Brain microvascular endothelial cell (primary cell): Measurements from ENCODE around the gene GYS2.

Source experiments
- DNase-seq: peaks from one replicate; pipeline ENCODE4 v3.0.0-alpha.2; 2020
- H3K27ac ChIP-seq: fragments of 250-450 bp; sonication (Bioruptor Pico); 2 replicates; pipeline ENCODE4 v1.5.1; 2020; ENCODE audit warnings: mild to moderate bottlenecking, moderate library complexity
- H3K27me3 ChIP-seq: fragments of 250-450 bp; sonication (Bioruptor Pico); replicated peaks from 2 replicates; pipeline ENCODE4 v1.5.1; 2020; ENCODE audit warnings: mild to moderate bottlenecking
- H3K36me3 ChIP-seq: fragments of 250-450 bp; sonication (Bioruptor Pico); replicated peaks from 2 replicates; pipeline ENCODE4 v1.5.1; 2020; ENCODE audit warnings: mild to moderate bottlenecking
- H3K4me3 ChIP-seq: 2 replicates; pipeline ENCODE4 v1.5.1; 2011; ENCODE audit warnings: low read depth, mild to moderate bottlenecking, control low read depth, low read length, moderate library complexity
- in situ Hi-C: cut with HindIII; loops from 2 replicates; pipeline ENCODE4 v1.10.0; 2017; ENCODE audit warnings: low sequenced_read_pairs, low pct_ligation_motif_present
- TF ChIP-seq, protein P1 (sequence below): IDR thresholded peaks from 2 replicates; pipeline ENCODE4 v1.5.1; 2011; ENCODE audit warnings: low read depth, mild to moderate bottlenecking, moderate library complexity, low read length, control low read depth, inconsistent platforms; ENCODE audit errors: missing control alignments

Gene GYS2

DNA sequence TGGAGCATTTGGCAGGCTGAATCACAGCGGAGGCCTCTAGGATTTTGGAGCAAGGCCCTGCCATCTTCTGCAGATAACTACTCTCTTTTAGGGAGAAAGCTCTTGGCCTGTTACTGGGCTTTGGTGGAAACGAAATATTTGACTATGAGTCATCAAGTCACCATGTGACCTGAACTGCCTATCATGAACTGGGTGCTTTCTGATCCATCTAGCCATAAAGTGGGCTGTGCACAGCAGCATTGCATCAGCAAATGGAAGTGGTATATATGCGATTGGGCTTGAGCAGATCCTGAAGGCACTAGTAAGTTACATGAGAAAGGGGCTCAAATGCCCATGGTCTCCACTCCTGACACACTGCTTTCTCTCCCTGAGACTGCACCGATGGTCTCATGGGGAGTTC is 21.1 kb downstream of the GYS2 start:
- no peaks in the 10 kb centered on the region for H3K36me3 ChIP-seq
- no peak overlapping the region for H3K4me3 ChIP-seq
- no peak overlapping the region for H3K27ac ChIP-seq
- in situ Hi-C loops: no loop called here
- TF ChIP-seq, protein P1, sequence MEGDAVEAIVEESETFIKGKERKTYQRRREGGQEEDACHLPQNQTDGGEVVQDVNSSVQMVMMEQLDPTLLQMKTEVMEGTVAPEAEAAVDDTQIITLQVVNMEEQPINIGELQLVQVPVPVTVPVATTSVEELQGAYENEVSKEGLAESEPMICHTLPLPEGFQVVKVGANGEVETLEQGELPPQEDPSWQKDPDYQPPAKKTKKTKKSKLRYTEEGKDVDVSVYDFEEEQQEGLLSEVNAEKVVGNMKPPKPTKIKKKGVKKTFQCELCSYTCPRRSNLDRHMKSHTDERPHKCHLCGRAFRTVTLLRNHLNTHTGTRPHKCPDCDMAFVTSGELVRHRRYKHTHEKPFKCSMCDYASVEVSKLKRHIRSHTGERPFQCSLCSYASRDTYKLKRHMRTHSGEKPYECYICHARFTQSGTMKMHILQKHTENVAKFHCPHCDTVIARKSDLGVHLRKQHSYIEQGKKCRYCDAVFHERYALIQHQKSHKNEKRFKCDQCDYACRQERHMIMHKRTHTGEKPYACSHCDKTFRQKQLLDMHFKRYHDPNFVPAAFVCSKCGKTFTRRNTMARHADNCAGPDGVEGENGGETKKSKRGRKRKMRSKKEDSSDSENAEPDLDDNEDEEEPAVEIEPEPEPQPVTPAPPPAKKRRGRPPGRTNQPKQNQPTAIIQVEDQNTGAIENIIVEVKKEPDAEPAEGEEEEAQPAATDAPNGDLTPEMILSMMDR: no peak
- H3K27me3 ChIP-seq: no peaks in the 10 kb centered on the region
- no peak for DNase-seq

GRCh38 chr12:21580748-21581516 is 23.7 kb downstream of the GYS2 start:
- in situ Hi-C loops: no loop called here
- H3K27ac ChIP-seq: no peak overlapping the region
- DNase-seq: no peak

DNA sequence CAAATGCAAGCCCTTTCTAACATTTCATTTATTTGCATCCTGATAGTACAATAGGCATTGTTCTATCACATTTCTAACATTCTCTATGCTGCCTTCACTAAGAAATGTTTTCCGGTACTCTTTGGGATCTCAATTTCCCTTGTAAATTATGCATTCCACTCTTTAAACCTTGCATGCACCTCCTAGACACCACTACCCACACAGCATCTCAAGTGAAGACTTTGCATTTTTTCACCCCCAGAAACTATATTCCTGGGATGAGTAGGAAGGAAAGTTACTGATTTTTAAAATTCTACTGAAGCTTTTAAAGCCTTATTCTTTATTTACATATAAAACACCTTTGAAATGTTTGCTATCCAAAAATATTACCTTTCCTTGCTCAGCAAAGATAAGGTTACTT is 27.1 kb downstream of the GYS2 start:
- Histone ChIP-seq H3K27ac (no peak overlapping the region), H3K27me3 (no peaks in the 10 kb centered on the region), H3K4me3 (no peak overlapping the region), H3K36me3 (no peaks in the 10 kb centered on the region)
- TF ChIP-seq, protein P1: no peak
- DNase-seq: no peak
- in situ Hi-C loops: no loop called here

More at GRCh38 chr12:21580748-21581516, 23.7 kb downstream of the GYS2 start:
- no peaks in the 10 kb centered on the region for H3K36me3 ChIP-seq
- H3K4me3 ChIP-seq: no peak overlapping the region
- H3K27me3 ChIP-seq: no peaks in the 10 kb centered on the region
- TF ChIP-seq, protein P1: no peak

GRCh38 chr12:21576431-21576830 is 28.2 kb downstream of the GYS2 start:
- Histone ChIP-seq H3K27ac (no peak overlapping the region), H3K27me3 (no peaks in the 10 kb centered on the region), H3K4me3 (no peak overlapping the region), H3K36me3 (no peaks in the 10 kb centered on the region)
- in situ Hi-C loops: no loop called here
- no peak for DNase-seq
- TF ChIP-seq, protein P1: no peak

- in situ Hi-C loops: no loop called here
- TF ChIP-seq, protein P1: no peak
- Histone ChIP-seq H3K36me3 (no peaks in the 10 kb centered on the region), H3K4me3 (no peak overlapping the region), H3K27ac (no peak overlapping the region), H3K27me3 (no peaks in the 10 kb centered on the region)
- no peak for DNase-seq
These were observed 30.8 kb downstream of the GYS2 start for GRCh38 chr12:21573733-21574358.
